ENCODE measurements around the gene TELO2. TPM values are rescaled to one million over a fixed set of nuclear protein-coding genes. Genes with fewer than 3 reads are reported as not detected.

The TELO2 gene
- polyA plus RNA-seq, 2 of the 4 experiments (the other 2 are of a cell fraction): 10.6 to 34.8 TPM

DNA sequence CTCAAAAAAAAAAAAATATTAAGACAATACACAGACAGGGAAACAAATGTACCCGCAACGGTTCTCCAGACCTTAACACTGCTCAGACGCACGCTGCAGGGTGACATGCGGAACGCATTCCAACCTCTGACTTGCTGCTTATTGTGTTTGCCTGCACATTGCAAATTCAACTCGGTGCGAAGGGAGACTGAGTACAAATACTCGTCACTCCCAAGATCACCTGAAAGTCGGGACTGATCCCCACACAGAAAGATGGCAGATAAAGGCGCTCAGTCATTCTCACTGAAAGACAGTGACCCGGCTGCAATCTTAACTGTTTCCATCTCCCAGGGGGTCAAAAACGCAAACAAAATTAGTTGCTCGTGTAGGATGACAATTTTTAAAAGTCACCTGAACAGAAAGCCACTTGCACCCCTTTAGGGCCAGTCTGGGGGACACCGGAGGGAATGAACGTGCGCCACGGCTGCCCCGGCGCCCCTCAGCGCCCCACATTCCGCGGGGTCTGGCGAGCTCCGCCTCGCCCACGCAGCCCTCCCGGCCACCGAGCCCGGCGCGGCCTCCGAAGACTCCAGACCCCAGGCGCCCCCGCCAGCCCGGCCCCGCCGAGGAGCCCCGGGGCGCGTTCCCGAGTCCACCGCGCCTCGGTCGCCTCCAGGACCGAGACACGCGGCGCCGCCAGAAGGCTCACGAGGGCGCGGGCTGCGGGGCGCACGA lies 18.9 kb upstream of the TELO2 start:
- ChIA-PET POLR2A (no interaction called here), CTCF (no interaction called here)
- ATAC-seq: no peak

More for the DNA sequence above, 18.9 kb upstream of the TELO2 start:
- 25% methylated on average over 25 of the region's 57 CpGs for WGBS (ENCODE audit: missing lambda C conversion rate)
- Histone ChIP-seq H3K4me1 (peaks cover 11% of the 10 kb centered on the region), H3K4me2 (peak overlapping the region; percentile 100), H3K27ac (peak overlapping the region; percentile 97 to 98), H3K9me3 (no peaks in the 10 kb centered on the region), H3K4me3 (peak overlapping the region; percentile 99)
- FAIRE-seq: no peak
- TF ChIP-seq HDAC2 (IDR thresholded peaks at IDR 0.05) (no peak), NPAS2 (CRISPR knock-in tag; IDR thresholded peaks at IDR 0.05; ENCODE audit: borderline replicate concordance) (no peak), EHF (CRISPR knock-in tag; IDR thresholded peaks at IDR 0.05) (no peak), GATA3 (IDR thresholded peaks at IDR 0.05; ENCODE audit: borderline replicate concordance) (no peak), POLR2AphosphoS2 (conservative IDR thresholded peaks at IDR 0.05; ENCODE audit: low read length) (no peak), CBX8 (IDR thresholded peaks at IDR 0.05) (no peak), NFE2L2 (conservative IDR thresholded peaks at IDR 0.05; ENCODE audit: low read length) (no peak), NR3C1 (IDR thresholded peaks at IDR 0.05) (no peak), RNF2 (IDR thresholded peaks at IDR 0.05; ENCODE audit: borderline replicate concordance, low read depth) (no peak), ZFP36 (IDR thresholded peaks at IDR 0.05; ENCODE audit: borderline replicate concordance, partially characterized antibody) (no peak), JUN (IDR thresholded peaks at IDR 0.05) (no peak), TP53 (CRISPR knock-in tag; IDR thresholded peaks at IDR 0.05) (no peak)
- TF ChIP-seq, protein P1, sequence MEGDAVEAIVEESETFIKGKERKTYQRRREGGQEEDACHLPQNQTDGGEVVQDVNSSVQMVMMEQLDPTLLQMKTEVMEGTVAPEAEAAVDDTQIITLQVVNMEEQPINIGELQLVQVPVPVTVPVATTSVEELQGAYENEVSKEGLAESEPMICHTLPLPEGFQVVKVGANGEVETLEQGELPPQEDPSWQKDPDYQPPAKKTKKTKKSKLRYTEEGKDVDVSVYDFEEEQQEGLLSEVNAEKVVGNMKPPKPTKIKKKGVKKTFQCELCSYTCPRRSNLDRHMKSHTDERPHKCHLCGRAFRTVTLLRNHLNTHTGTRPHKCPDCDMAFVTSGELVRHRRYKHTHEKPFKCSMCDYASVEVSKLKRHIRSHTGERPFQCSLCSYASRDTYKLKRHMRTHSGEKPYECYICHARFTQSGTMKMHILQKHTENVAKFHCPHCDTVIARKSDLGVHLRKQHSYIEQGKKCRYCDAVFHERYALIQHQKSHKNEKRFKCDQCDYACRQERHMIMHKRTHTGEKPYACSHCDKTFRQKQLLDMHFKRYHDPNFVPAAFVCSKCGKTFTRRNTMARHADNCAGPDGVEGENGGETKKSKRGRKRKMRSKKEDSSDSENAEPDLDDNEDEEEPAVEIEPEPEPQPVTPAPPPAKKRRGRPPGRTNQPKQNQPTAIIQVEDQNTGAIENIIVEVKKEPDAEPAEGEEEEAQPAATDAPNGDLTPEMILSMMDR (IDR thresholded peaks at IDR 0.05): no peak
- TF ChIP-seq, protein P2, sequence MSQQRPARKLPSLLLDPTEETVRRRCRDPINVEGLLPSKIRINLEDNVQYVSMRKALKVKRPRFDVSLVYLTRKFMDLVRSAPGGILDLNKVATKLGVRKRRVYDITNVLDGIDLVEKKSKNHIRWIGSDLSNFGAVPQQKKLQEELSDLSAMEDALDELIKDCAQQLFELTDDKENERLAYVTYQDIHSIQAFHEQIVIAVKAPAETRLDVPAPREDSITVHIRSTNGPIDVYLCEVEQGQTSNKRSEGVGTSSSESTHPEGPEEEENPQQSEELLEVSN (IDR thresholded peaks at IDR 0.05; ENCODE audit: borderline replicate concordance, low read depth): no peak
- TF ChIP-seq, protein P3, sequence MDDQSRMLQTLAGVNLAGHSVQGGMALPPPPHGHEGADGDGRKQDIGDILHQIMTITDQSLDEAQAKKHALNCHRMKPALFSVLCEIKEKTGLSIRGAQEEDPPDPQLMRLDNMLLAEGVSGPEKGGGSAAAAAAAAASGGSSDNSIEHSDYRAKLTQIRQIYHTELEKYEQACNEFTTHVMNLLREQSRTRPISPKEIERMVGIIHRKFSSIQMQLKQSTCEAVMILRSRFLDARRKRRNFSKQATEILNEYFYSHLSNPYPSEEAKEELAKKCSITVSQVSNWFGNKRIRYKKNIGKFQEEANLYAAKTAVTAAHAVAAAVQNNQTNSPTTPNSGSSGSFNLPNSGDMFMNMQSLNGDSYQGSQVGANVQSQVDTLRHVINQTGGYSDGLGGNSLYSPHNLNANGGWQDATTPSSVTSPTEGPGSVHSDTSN (IDR thresholded peaks at IDR 0.05): no peak
- TF ChIP-seq, protein P4, sequence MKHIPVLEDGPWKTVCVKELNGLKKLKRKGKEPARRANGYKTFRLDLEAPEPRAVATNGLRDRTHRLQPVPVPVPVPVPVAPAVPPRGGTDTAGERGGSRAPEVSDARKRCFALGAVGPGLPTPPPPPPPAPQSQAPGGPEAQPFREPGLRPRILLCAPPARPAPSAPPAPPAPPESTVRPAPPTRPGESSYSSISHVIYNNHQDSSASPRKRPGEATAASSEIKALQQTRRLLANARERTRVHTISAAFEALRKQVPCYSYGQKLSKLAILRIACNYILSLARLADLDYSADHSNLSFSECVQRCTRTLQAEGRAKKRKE (CRISPR knock-in tag; IDR thresholded peaks at IDR 0.05; ENCODE audit: low read depth): no peak
- TF ChIP-seq, protein P5, sequence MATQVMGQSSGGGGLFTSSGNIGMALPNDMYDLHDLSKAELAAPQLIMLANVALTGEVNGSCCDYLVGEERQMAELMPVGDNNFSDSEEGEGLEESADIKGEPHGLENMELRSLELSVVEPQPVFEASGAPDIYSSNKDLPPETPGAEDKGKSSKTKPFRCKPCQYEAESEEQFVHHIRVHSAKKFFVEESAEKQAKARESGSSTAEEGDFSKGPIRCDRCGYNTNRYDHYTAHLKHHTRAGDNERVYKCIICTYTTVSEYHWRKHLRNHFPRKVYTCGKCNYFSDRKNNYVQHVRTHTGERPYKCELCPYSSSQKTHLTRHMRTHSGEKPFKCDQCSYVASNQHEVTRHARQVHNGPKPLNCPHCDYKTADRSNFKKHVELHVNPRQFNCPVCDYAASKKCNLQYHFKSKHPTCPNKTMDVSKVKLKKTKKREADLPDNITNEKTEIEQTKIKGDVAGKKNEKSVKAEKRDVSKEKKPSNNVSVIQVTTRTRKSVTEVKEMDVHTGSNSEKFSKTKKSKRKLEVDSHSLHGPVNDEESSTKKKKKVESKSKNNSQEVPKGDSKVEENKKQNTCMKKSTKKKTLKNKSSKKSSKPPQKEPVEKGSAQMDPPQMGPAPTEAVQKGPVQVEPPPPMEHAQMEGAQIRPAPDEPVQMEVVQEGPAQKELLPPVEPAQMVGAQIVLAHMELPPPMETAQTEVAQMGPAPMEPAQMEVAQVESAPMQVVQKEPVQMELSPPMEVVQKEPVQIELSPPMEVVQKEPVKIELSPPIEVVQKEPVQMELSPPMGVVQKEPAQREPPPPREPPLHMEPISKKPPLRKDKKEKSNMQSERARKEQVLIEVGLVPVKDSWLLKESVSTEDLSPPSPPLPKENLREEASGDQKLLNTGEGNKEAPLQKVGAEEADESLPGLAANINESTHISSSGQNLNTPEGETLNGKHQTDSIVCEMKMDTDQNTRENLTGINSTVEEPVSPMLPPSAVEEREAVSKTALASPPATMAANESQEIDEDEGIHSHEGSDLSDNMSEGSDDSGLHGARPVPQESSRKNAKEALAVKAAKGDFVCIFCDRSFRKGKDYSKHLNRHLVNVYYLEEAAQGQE (IDR thresholded peaks at IDR 0.05): no peak
- DNase-seq (ENCODE audit: low read depth in 1 of 2, low spot score in 1 of 2): no peak

Measured in A549 (cell line).